GM12801 (cell line): ENCODE measurements around the gene ZNF670.

ENCODE experiments used
- CTCF ChIP-seq: IDR thresholded peaks from one replicate; pipeline ENCODE4 v1.5.1; 2011; ENCODE audit warnings: control low read depth; ENCODE audit not compliant: insufficient read length; ENCODE audit errors: extremely low read depth

The ZNF670 gene

GRCh38 chr1:247105966-247106365 is 27.4 kb upstream of the ZNF670 start:
- no peak for TF ChIP-seq CTCF

GRCh38 chr1:247104965-247105364 is 26.4 kb upstream of the ZNF670 start:
- no peak for TF ChIP-seq CTCF

- TF ChIP-seq CTCF, result no peak
Observed at GRCh38 chr1:247103859-247104591, 25.4 kb upstream of the ZNF670 start, which contains the start of gene ZNF669. Gene ZNF669 (minus strand): TSS chr1:247104356. CDS start chr1:247104199, 157 bp downstream.

- no peak for TF ChIP-seq CTCF
Observed at GRCh38 chr1:247102381-247102780, 23.8 kb upstream of the ZNF670 start.

GRCh38 chr1:247100676-247101279 is 22.2 kb upstream of the ZNF670 start:
- TF ChIP-seq CTCF, result no peak

- no peak for TF ChIP-seq CTCF
Observed at GRCh38 chr1:247096958-247097357, 18.3 kb upstream of the ZNF670 start.

- no peak for TF ChIP-seq CTCF
Observed at GRCh38 chr1:247096544-247096943, 17.9 kb upstream of the ZNF670 start.
